EL (cell line): ENCODE measurements around the gene PANK1.

Experiments
- DNase-seq: peaks from one replicate; pipeline ENCODE4 v3.0.0-alpha.2; 2016

PANK1 gene

DNA sequence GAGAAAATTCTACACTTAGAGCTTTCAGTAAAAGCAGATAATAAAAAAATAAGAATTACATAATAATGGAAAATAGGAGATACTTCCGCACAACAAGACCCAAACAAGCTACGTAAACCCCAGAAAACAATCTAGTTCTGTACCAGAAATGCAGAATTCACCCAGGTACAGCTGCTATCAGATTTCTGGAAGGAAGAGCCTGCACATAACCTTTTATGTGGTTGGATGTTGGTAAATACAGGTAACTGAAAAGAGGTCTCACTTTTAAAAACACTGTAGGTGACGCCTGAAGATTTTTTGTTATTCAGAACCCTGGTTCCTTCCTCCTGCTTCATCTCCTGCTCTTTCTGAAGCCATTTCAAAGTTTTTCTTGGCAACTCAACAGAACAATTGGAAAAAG is 29.9 kb downstream of the PANK1 start:
- no peak for DNase-seq

DNA sequence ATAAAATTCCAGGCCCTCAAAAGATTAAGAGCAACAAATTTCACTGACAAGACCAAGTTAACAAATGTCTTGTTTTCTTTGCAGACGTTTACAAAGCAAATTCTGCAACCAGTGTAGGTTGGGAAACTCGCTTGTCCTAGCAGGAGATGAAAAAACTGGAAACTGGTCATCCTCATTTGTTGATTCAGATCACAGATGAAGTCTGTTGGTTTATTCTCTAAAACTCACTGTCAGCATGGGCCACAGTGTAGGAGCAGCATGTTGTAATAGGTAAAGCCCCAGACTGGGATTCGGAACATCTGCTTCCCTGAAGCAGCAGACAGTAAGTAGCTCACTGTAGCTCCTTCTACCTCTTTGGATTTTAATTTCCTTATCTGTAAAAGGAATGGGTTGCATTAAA is 31.5 kb downstream of the PANK1 start:
- no peak for DNase-seq

DNA sequence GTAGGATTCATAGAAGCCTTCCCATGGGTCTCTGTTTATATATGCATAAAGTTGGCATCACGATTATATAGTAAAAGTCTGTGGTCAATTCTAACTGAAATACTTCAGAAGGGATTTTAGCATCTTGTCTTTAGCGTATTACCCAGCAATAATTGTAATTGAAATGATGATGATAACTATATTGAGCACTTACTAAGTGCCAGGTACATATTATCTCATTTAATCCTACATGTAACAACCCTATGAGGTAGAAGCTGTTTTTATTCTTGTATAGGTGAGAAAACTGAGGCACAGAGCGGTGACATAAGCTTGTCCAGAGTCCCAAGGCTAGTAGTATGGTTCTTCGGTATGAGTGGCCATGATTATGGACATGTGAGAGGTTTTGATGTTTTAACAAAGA is 33.8 kb downstream of the PANK1 start:
- DNase-seq = no peak

DNA sequence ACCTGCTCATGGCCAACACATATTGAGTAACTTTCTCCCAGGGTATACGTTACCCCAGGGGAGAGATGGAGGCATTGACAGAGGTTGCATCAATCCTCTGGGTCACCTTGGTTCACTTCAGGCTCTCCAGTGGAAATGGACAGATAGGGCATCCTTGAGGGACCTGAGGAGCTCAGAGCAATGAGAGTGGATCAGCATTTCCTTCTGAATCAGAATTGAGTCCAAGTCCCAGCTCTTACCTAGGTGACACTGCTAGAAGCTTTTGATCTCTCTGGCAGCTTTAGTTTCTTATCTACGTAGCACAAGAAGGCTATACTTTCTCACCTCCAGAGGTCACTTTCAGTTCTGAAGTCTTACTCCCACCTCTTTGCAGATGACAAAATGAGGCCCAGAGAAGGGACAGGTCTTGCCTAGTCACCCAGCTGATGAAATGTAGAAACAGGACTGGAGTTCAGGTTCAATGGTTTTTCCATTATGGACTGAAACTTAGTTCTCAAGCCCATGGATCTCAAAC is 35.2 kb downstream of the PANK1 start:
- no peak for DNase-seq

DNA sequence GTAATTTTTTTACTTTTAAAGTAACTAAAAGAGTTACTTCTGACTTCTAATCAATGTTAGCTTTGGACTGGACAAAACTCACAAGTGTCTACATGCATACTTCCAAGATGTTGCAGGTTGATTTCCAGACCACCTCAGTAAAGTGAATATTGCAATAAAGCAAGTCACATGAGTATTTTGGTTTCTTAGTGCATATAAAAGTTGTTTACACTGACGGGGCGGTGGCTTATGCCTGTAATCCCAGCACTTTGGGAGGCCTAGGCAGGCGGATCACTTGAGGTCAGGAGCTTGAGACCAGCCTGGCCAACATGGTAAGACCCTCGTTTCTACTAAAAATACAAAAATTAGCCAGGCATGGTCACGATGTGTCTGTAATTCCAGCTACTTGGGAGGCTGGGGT is 40.8 kb downstream of the PANK1 start:
- no peak for DNase-seq

DNA sequence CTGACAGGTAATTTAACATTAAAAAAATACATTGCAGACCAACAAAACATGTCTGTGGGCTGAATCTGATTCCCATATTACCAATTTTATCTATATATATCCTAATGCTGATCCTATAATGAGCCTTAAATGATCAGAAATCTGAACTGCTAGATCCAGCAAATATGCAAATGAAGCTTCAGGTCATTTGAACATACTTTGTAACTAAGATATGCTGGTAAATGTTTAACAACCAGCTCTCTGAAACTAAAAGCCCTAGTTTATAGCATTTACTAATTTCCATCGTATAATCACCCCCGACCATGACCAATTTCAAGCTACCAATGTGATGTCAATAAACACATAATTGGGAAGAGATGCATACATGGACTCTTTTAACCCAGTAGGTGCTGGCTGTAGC is 42.1 kb downstream of the PANK1 start:
- DNase-seq = no peak

- no peak for DNase-seq
These were observed 43.2 kb downstream of the PANK1 start for GRCh38 chr10:89601728-89602361.

DNA sequence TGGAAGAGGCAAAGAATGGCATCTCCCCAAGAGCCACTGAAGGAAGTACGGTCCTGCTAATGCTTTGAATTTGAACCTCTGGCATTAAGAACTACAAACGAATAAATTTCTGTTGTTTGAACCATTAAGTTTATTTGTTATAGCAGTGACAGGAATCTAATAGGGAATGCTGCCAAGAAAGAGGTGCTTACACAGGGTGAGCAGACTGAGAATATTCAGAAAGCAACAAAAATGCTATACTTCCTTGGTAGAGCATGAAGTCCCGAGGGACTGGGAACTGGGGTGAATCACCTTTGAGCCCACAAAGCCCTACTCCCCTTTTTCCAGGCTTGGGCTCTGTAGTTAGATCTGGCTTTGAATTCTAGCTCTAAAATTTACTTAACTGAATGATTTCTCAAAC is 45.0 kb downstream of the PANK1 start:
- DNase-seq = no peak

DNA sequence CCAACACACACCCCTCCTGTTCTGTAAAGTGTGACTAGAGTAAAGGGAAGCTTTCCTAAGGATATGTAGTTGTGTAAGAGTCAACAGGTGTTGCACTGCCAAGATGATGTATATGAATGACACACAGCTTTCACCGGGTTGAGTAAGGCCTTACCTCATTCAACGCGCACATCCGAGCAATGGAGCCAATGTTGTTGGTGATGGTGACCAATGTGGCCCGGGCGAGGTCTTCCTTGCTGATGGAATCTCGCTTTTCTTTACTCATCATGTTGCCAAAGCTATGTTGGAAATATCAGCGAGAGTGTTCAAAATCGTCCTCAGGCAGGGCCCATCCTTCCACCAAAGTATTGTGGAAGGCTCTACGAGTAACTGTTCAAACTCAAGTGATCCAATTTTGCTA is 52.0 kb downstream of the PANK1 start:
- no peak for DNase-seq

DNA sequence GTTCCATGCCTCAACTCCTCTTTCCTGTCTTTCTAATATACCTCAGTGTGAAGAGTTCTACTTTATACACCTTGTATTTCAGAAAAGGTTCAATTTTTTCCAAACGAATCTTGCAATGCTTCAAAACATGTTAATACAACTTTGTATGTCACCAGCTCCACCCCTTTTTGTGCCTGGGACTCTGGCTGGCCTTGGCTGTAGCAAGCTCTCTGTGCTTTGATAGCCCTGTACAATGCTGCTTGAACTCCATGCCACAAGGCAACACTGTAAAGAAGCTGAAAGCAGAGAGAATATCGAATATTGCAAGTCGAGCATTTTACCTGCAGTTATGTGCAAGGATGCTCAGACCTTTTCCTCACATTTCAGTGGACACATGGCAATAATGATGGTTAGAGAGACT is 52.5 kb downstream of the PANK1 start:
- no peak for DNase-seq

DNA sequence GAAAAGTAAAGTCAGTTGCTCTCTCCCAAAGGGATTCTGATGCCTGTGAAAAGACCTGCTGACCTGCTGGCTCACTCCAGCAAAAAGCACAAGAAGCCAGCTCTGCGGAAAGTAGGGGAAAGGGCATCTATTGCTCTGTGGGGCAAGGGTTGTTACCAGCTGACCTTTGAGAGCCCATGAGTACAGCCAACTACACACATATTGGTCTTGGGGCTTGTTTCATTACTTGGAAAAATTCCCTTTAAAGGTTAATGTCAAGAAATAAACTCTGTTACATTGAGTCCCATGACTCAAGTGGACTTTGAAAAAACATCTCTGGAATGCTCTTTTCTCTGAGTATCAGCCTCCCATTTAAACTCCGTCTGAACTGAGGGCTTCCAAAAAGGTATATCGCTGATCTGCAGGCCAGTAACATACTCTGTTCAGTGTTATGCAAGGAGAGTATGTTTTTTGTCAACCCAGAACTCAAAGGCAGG is 53.2 kb downstream of the PANK1 start:
- DNase-seq = peak; percentile 7

DNA sequence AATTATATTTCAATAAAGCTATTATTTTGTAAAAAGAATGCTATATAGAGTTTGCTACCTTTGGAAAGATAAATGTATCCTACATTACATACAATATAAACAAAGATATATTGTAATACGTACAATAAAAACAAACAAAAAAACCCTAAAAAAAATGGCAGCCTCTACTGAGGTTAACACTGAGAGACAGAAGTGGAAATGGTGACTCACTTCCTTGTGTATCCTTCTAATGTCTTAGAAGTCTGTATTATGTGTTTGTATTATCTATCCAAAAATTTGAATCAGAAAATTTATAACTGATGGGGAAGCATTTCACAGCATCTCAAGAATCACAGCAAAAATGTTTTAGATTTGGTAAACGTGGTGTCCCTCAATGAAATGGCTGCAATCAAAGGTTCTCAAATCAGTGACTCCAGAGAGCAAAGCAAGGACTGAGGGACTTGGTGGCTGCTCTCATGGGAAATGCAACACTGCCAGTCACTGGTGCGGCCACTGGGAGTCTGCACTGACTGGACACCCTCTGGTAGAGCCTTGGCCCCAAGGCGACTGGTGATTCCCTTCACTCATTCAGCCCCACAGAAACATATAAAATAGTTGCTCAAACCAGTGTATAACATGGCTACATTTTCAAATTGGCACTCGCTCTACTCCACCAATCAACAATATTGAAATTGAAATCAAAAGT is 53.8 kb downstream of the PANK1 start:
- DNase-seq = peak; percentile 11

DNA sequence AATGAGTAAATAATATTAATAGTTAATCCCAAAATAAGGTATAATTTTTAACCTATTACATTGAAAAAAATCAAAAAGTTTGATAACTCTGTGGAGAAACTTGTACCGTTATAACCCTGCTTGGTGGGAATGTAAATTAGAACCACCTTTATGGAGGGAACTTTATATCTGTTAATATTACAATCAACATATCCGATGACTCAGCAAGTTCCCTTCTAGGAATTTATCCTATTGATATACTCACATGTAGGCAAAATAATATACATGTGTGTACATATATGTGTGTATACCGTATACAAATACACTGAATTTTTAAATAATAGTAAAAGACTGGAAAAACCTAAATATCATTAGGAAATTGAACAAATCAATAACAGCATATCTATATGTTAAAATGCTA is 54.7 kb downstream of the PANK1 start:
- DNase-seq = no peak

DNA sequence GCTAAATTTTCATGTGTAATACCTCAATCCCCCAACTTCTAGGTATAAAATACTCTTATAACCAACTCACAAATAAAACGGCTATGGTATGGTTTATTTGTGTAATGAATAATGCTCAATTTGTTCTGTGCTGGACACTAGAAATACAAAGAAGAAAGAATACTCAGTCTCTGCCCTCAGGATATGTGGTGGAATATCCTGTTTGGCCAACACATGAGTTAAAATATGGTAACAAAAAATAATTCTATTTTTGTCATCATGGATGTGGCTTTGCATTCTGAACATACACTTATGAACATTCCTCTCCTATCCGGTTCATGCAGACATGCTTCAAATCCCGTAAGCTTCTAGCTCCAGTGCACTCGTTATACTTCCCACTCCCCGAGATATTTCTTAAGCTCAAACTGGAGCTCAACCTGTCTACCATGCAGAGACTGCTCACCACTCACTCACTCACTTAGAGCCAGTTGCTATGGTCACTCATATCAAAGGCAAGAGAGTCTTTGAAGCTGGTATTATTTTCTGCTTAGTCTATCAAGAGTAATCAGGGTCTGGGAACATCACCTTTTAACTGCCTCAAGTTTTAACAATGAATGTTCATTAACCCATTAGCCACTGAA is 55.8 kb downstream of the PANK1 start:
- DNase-seq = peak; percentile 17

- no peak for DNase-seq
These were observed 56.4 kb downstream of the PANK1 start for GRCh38 chr10:89588671-89589070.

DNA sequence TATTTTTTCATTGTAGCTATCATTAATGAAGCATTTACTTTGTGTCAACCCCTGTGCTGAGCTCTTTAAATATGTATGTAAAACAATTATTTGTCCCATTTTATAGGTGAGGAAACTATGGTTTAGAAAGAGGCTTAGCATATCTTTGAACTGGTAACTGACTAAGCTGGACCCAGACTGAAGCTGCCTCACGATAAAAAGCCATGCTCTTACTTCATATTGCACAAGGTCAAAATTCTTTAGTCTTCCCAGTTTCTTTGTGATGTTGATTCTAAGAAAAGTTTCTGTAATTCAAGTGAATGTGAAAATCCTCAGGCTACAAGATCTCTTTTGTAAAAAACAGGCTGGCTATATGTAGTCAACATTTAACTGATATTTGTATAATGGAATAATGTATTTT is 63.0 kb downstream of the PANK1 start:
- DNase-seq = no peak

DNA sequence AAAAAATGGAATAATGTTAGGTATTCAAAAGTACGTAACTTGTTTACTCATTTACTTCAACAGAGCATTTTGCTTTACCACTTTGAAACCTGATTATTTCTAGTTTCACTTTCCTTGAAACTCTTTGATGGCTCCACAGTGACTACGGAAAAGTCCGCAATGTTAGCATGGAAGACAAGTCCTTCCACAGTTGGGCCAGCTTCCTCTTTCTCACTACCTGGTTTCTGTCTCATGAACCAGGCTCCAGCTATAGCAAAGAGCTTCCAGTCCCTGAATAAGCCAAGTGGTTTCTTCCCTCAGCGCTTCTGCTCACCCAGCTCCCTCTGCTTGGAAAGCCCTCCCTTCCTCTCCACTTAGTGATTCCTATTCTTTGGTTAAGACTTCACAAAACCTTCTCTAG is 64.8 kb downstream of the PANK1 start:
- DNase-seq = no peak

DNA sequence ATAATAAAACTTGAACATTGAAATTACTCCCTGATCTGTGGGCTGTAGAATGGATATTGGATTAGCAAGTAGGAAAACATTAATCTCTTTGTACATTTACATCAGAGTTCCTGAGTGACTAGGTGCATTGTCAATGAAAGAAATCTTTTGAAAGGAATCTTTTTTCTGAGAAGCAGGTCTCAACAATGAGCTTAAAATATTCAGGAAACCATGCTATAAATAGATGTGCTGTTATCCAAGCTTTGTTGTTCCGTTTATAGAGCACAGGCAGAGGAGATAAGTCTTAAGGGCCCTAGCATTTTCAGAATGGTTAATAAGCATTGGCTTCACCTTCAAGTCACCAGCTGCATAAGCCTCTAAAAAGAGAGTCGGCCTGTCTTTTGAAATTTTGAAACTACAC is 68.3 kb downstream of the PANK1 start:
- no peak for DNase-seq

DNA sequence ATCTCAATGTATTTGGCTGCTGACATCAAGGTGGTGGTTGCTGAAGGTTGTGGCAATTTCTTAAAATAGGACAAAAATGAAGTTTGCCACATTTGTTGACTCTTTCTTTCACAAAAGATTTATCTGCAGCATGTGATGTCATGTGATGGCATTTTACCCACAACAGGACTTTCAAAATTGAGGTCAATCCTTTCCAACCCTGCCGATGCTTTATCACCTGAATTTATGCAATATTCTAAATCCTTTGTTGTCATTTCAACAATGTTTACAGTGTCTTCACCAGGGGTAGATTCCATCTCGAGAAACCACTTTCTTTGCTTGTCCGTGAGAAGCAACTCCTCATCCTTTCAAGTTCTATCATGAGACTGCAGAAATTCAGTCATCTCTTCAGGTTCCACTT is 69.0 kb downstream of the PANK1 start:
- no peak for DNase-seq

DNA sequence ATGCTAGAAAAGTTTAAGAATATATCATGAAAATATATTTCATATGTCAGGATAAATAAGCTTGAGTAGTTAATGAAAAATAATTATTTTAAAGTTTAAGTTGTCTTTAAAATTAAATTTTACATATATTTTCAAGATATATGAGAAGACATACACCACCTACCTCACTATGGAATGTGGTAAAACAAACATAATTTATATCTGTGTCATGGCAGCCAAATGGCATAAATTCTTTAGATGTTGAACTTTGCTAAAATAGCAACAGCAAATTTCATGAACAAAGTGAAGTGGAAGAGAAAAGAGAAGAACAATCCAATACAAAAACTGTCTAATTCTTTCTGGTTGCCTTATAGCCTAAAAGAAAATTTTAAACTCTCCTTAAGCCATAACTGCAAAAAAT is 70.0 kb downstream of the PANK1 start:
- DNase-seq = peak; percentile 37

- DNase-seq = no peak
These were observed 70.7 kb downstream of the PANK1 start for GRCh38 chr10:89574368-89574767.

GRCh38 chr10:89567576-89568245 is 77.3 kb downstream of the PANK1 start:
- DNase-seq = no peak

GRCh38 chr10:89566992-89567391 is 78.0 kb downstream of the PANK1 start:
- DNase-seq = no peak
